GM12878 (cell line): ENCODE data around the gene NCKAP5L. TPM values are rescaled to one million over a fixed set of nuclear protein-coding genes. Genes with fewer than 3 reads are reported as not detected.

Experiments used
- ATAC-seq: fragments of 200-7000 bp; cut with Tn5 transposase; 3 replicates; pipeline ENCODE4 v1.9.1; 2020; ENCODE audit warnings: mild to moderate bottlenecking, moderate library complexity
- BruUV-seq: library from RNA; stranded (reverse); fragments of 400-500 nt; replicated peaks from 2 replicates; lab custom pipeline; 2021; lab: Mats Ljungman, UMichigan
- CTCF ChIA-PET: fragments of 300-600 bp; sonication (Branson Sonifier 250); formaldehyde crosslinking; extraction: SDS; loops from one replicate; lab custom pipeline; 2021; ENCODE audit warnings: inconsistent platforms; lab: Yijun Ruan, JAX
- POLR2A ChIA-PET: fragments of 350-600 bp; formaldehyde crosslinking; extraction: SDS; loops from one replicate; lab custom pipeline; 2021; ENCODE audit warnings: inconsistent platforms; lab: Charles Lee
- RAD21 ChIA-PET: fragments of 300-600 bp; sonication (Branson Sonifier 250); formaldehyde crosslinking; loops from one replicate; lab custom pipeline; 2023; ENCODE audit warnings: antibody characterized with exemption; ENCODE audit not compliant: unreplicated experiment; lab: Charles Lee
- SMC1A ChIA-PET: fragments of 300-600 bp; sonication (Branson Sonifier 250); formaldehyde crosslinking; loops from one replicate; lab custom pipeline; 2023; ENCODE audit not compliant: unreplicated experiment, uncharacterized antibody; lab: Charles Lee
- DNase-seq: peaks from one replicate; pipeline ENCODE4 v3.0.0-alpha.2; 2011; ENCODE audit warnings: low read depth, low spot score
- FAIRE-seq: peaks from 3 replicates; lab custom pipeline; 2011; peaks lifted over from hg19 to GRCh38; lab: Jason Lieb, UNC
- H2AFZ ChIP-seq: 2 replicates; pipeline ENCODE4 v1.6.0; 2011; ENCODE audit warnings: low read depth, low read length, control low read depth; ENCODE audit not compliant: control insufficient read depth
- H3K27ac ChIP-seq: 2 replicates; pipeline ENCODE4 v1.5.1; 2011; ENCODE audit warnings: control low read depth; ENCODE audit not compliant: control insufficient read depth, insufficient read depth
- H3K27me3 ChIP-seq, 2 experiments: replicated peaks in 1 of 2; 2 replicates each; pipeline versions ENCODE4 v1.6.0 to v1.6.1; 2011; ENCODE audit warnings: low read length in 1 of 2; ENCODE audit not compliant: control insufficient read depth in 2 of 2, insufficient read depth in 2 of 2
- H3K36me3 ChIP-seq, 2 experiments: 2 replicates each; pipeline ENCODE4 v1.5.1; 2011; ENCODE audit warnings: low read length in 1 of 2; ENCODE audit not compliant: control insufficient read depth in 2 of 2, insufficient read depth in 2 of 2
- H3K4me1 ChIP-seq: 2 replicates; pipeline ENCODE4 v1.6.1; 2011; ENCODE audit warnings: mild to moderate bottlenecking, low read length, moderate library complexity, mixed read lengths; ENCODE audit not compliant: control insufficient read depth, insufficient read depth
- H3K4me2 ChIP-seq: 2 replicates; pipeline ENCODE4 v1.6.0; 2011; ENCODE audit warnings: control low read depth; ENCODE audit not compliant: control insufficient read depth, insufficient read depth
- H3K4me3 ChIP-seq: fragments of 200-600 bp; sonication (generic); 2 replicates; pipeline ENCODE4 v1.5.1; 2016
- H3K79me2 ChIP-seq: 2 replicates; pipeline ENCODE4 v1.6.0; 2011; ENCODE audit warnings: low read length; ENCODE audit not compliant: control insufficient read depth, insufficient read depth
- H3K9ac ChIP-seq: 2 replicates; pipeline ENCODE4 v1.8.0; 2011; ENCODE audit warnings: low read length, control low read depth, mixed read lengths; ENCODE audit not compliant: control insufficient read depth, insufficient read depth
- H3K9me3 ChIP-seq: replicated peaks from 3 replicates; pipeline ENCODE4 v1.5.1; 2011; ENCODE audit warnings: mild to moderate bottlenecking, low read length; ENCODE audit not compliant: control insufficient read depth, insufficient read depth
- H4K20me1 ChIP-seq: 2 replicates; pipeline ENCODE4 v1.6.0; 2011; ENCODE audit not compliant: control insufficient read depth, insufficient read depth
- CHD4 ChIP-seq: fragments of 200-600 bp; sonication (generic); IDR thresholded peaks from 2 replicates; pipeline ENCODE4 v1.6.1; 2016; ENCODE audit warnings: mild to moderate bottlenecking
- GATAD2B ChIP-seq: fragments of 450-650 bp; conservative IDR thresholded peaks from 2 replicates; pipeline ENCODE4 v1.6.1; 2017; ENCODE audit warnings: low read depth, mild to moderate bottlenecking, moderate library complexity
- HDAC2 ChIP-seq: fragments of 200-600 bp; sonication (generic); IDR thresholded peaks from 2 replicates; pipeline ENCODE4 v1.6.1; 2017
- MTA2 ChIP-seq: fragments of 450-650 bp; IDR thresholded peaks from 2 replicates; pipeline ENCODE4 v1.6.1; 2016; ENCODE audit warnings: low read depth, mild to moderate bottlenecking, moderate library complexity
- NRF1 ChIP-seq: conservative IDR thresholded peaks from 2 replicates; pipeline ENCODE4 v1.6.1; 2011; ENCODE audit warnings: mild to moderate bottlenecking, low read depth, low read length, improper control_type of control experiment
- RUNX3 ChIP-seq: IDR thresholded peaks from 2 replicates; pipeline ENCODE4 v1.6.1; 2012; ENCODE audit warnings: low read length, inconsistent platforms
- SIN3A ChIP-seq: IDR thresholded peaks from 2 replicates; pipeline ENCODE4 v1.6.1; 2012; ENCODE audit warnings: low read depth, low read length, improper control_type of control experiment
- SREBF1 ChIP-seq: IDR thresholded peaks from 2 replicates; pipeline ENCODE4 v1.6.1; 2012; ENCODE audit warnings: mild to moderate bottlenecking, low read length
- SUZ12 ChIP-seq: fragments of 200-600 bp; sonication (generic); IDR thresholded peaks from one replicate; pipeline ENCODE4 v1.6.1; 2018; ENCODE audit warnings: antibody characterized with exemption, mild to moderate bottlenecking; ENCODE audit not compliant: unreplicated experiment
- ZZZ3 ChIP-seq: IDR thresholded peaks from 2 replicates; pipeline ENCODE4 v1.6.1; 2011; ENCODE audit warnings: low read depth; ENCODE audit not compliant: control insufficient read depth, insufficient read length
- WGBS: methylation state at CpG from one replicate; pipeline ENCODE4 v1.1.6; 2016; ENCODE audit warnings: low lambda C conversion rate; ENCODE audit not compliant: insufficient replicate concordance, insufficient coverage; ENCODE audit errors: missing lambda C conversion rate; 5-methylcytosine and 5-hydroxymethylcytosine counted together
- in situ Hi-C: fragments of 300-500 bp; cut with MboI; formaldehyde crosslinking; loops from 9 replicates; pipeline ENCODE4 v1.14.3; 2018; ENCODE audit warnings: mixed read lengths
- intact Hi-C: fragments of 100-400 bp; cut with micrococcal nuclease; formaldehyde crosslinking; loops from one replicate; pipeline ENCODE4 v1.14.2; 2022; ENCODE audit not compliant: unreplicated experiment
- polyA plus RNA-seq, 11 experiments: library from polyadenylated mRNA; depleted of rRNA in 4 of 11; unstranded in 6 of 11; stranded (reverse) in 5 of 11; fragments of >200 nt; fragmentation: Nextera tagmentation in 4 of 11; fragmentation: Illumina TruSeq in 1 of 11; extraction: Ambion mirVana in 4 of 11; extraction: Trizol in 1 of 11; gene quantifications; 1 replicate in 1 of 11; 2 replicates in 10 of 11; pipeline versions ENCODE4 v1.2.1 to v1.2.3, GENCODE V29; 2011 to 2016; ENCODE audit warnings: inconsistent platforms in 2 of 11, missing spikeins in 2 of 11, low read depth in 1 of 11
- total RNA-seq, 4 experiments: library from RNA; depleted of rRNA in 3 of 4; stranded (reverse); fragments of >200 nt in 3 of 4; fragmentation: Illumina TruSeq in 1 of 4; extraction: Trizol in 1 of 4; gene quantifications; 2 replicates each; pipeline versions ENCODE4 v1.2.1 to v1.2.3, GENCODE V29; 2013 to 2021
- TF ChIP-seq, protein P1 (sequence below): IDR thresholded peaks from 2 replicates; pipeline ENCODE4 v1.6.1; 2012; ENCODE audit warnings: low read depth, low read length, improper control_type of control experiment
- TF ChIP-seq, protein P2 (sequence below): IDR thresholded peaks from 2 replicates; pipeline ENCODE4 v1.6.1; 2011; ENCODE audit warnings: borderline replicate concordance, low read depth, mild to moderate bottlenecking, moderate library complexity, low read length; ENCODE audit not compliant: insufficient read depth, poor library complexity, severe bottlenecking

Gene NCKAP5L
- total and polyA plus RNA-seq, 10 of the 15 experiments (the other 5 are each of a cell fraction or from before 2014, with no cell fraction given) = 0.03 to 15.8 (median 4.4) TPM

DNA sequence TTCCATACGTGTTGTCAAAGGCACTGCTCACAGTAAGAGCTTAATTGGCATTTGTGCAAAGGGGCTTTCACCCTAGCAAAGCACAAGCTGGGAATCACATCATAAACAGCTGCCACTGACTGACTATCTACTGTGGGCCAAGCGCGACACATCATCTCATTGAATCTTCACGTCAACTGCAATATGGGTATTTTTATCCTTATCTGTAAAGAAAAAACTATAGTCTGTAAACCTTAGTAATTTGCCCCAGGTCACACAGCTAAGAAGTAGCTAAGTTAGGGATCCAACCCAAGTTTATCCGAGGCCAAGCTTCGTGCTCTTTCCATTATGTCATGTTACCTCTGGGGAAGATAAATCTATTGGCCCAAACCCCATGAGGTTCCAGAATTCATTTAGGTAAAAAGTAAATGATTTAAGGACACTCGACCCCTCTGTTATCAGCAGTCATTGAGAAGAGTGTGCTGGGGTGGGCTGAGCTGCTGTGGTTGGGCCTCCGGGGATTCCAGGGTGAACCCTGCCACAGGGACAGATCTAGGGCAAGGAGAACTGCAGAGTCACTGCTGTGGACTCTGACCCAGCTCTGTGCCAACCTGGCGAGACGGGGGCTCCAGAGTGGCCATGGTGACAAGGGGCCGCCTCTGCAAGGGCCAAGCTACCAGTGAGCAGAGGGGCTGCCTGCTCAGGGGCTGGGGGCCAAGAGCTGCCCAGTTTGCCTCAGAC is 27.6 kb downstream of the NCKAP5L start:
- H3K4me2 ChIP-seq = no peak overlapping the region
- TF ChIP-seq NRF1 (no peak), ZZZ3 (no peak), CHD4 (no peak), SIN3A (no peak), MTA2 (no peak), GATAD2B (no peak), SUZ12 (no peak), SREBF1 (no peak), RUNX3 (no peak), HDAC2 (no peak)
- TF ChIP-seq, protein P1, sequence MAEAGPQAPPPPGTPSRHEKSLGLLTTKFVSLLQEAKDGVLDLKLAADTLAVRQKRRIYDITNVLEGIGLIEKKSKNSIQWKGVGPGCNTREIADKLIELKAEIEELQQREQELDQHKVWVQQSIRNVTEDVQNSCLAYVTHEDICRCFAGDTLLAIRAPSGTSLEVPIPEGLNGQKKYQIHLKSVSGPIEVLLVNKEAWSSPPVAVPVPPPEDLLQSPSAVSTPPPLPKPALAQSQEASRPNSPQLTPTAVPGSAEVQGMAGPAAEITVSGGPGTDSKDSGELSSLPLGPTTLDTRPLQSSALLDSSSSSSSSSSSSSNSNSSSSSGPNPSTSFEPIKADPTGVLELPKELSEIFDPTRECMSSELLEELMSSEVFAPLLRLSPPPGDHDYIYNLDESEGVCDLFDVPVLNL = no peak
- TF ChIP-seq, protein P2, sequence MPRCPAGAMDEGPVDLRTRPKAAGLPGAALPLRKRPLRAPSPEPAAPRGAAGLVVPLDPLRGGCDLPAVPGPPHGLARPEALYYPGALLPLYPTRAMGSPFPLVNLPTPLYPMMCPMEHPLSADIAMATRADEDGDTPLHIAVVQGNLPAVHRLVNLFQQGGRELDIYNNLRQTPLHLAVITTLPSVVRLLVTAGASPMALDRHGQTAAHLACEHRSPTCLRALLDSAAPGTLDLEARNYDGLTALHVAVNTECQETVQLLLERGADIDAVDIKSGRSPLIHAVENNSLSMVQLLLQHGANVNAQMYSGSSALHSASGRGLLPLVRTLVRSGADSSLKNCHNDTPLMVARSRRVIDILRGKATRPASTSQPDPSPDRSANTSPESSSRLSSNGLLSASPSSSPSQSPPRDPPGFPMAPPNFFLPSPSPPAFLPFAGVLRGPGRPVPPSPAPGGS = no peak
- TF ChIP-seq, all 136 proteins: peak for 0
- FAIRE-seq (no peak), ATAC-seq (no peak), DNase-seq (no peak)
- CTCF ChIA-PET = interaction anchor here (0.8 to 1.3 kb wide), 3 partner anchors 23 to 145 kb away, joined by 3 to 6 read pairs (median 3); partner anchors contain the start of gene TMBIM6
- in situ Hi-C loops (no loop called here), intact Hi-C loops (no loop called here)
- POLR2A ChIA-PET = interaction anchor here (1.1 kb wide), 1 partner anchor 10 kb away, joined by 3 read pairs; no protein-coding TSS in a partner anchor
- Histone ChIP-seq H3K36me3 (peaks cover 2 to 17% of the 10 kb centered on the region in 2 experiments), H3K27ac (no peak overlapping the region), H3K9me3 (no peaks in the 10 kb centered on the region), H2AFZ (no peak overlapping the region), H3K4me3 (no peak overlapping the region), H3K4me1 (no peaks in the 10 kb centered on the region), H3K9ac (no peak overlapping the region), H4K20me1 (no peaks in the 10 kb centered on the region), H3K27me3 (no peaks in the 10 kb centered on the region), H3K79me2 (no peaks in the 10 kb centered on the region)
- 90% methylated on average over 11 of the region's 11 CpGs for WGBS
- no TSS peak for BruUV-seq
- RAD21 ChIA-PET = no interaction called here
- SMC1A ChIA-PET = interaction anchor here (1.8 kb wide), 1 partner anchor 10 kb away, joined by 6 read pairs; no protein-coding TSS in a partner anchor
